SK-N-SH (cell line): ENCODE results near the gene PHKB. TPM values are rescaled to one million over a fixed set of nuclear protein-coding genes. Genes with fewer than 3 reads are reported as not detected.
A peak's percentile ranks its signal among the peaks of the same experiment; 100 is the strongest.

Experiments used
- CTCF ChIA-PET: fragments of 300-600, 350-600 bp; formaldehyde crosslinking; extraction: SDS; loops from one replicate; lab custom pipeline; 2021; lab: Yijun Ruan, JAX
- POLR2A ChIA-PET: fragments of 350-600 bp; sonication (Branson Sonifier 250); formaldehyde crosslinking; extraction: SDS; loops from one replicate; lab custom pipeline; 2020; ENCODE audit warnings: antibody characterized with exemption, inconsistent platforms; lab: Yijun Ruan, JAX
- DNase-seq: peaks from one replicate; pipeline ENCODE4 v3.0.0; 2012
- H2AFZ ChIP-seq: fragments of 200-600 bp; sonication (generic); 2 replicates; pipeline ENCODE4 v1.8.1; 2016; ENCODE audit warnings: antibody characterized with exemption, mild to moderate bottlenecking, low read depth
- H3F3A ChIP-seq: fragments of 200-600 bp; sonication (generic); replicated peaks from 2 replicates; pipeline ENCODE3; 2016; ENCODE audit warnings: antibody characterized with exemption, mild to moderate bottlenecking; ENCODE audit not compliant: insufficient read depth
- H3K27ac ChIP-seq, 2 experiments: fragments of 200-500 bp in 1 of 2; fragments of 200-600 bp in 1 of 2; sonication (Bioruptor generic) in 1 of 2; sonication (generic), shearing (Covaris generic) in 1 of 2; 2 replicates each; pipeline versions ENCODE4 v1.5.1 to v1.6.1; 2014 to 2016; ENCODE audit warnings: low read depth in 2 of 2, inconsistent platforms in 1 of 2, low read length in 1 of 2, mild to moderate bottlenecking in 1 of 2, mixed read lengths in 1 of 2
- H3K27me3 ChIP-seq: fragments of 200-600 bp; sonication (generic), shearing (Covaris generic); 2 replicates; pipeline ENCODE4 v1.6.1; 2016; ENCODE audit warnings: mixed run types; ENCODE audit not compliant: insufficient read depth
- H3K36me3 ChIP-seq, 2 experiments: fragments of 200-500 bp in 1 of 2; fragments of 200-600 bp in 1 of 2; sonication (Bioruptor generic) in 1 of 2; sonication (generic) in 1 of 2; replicated peaks in 1 of 2; 2 replicates each; pipeline versions ENCODE3 to v1.5.1; 2014 to 2016; ENCODE audit warnings: low read length in 1 of 2, mild to moderate bottlenecking in 1 of 2; ENCODE audit not compliant: insufficient read depth in 2 of 2, control insufficient read depth in 1 of 2
- H3K4me1 ChIP-seq, 2 experiments: fragments of 200-500 bp in 1 of 2; fragments of 200-600 bp in 1 of 2; sonication (Bioruptor generic) in 1 of 2; sonication (generic), shearing (Covaris generic) in 1 of 2; 2 replicates each; pipeline versions ENCODE4 v1.5.1 to v1.6.1; 2014 to 2016; ENCODE audit warnings: low read depth in 1 of 2, low read length in 1 of 2, mixed run types in 1 of 2; ENCODE audit not compliant: insufficient read depth in 2 of 2, control insufficient read depth in 1 of 2
- H3K4me2 ChIP-seq: fragments of 200-600 bp; sonication (generic), shearing (Covaris generic); 2 replicates; pipeline ENCODE4 v1.6.1; 2017; ENCODE audit warnings: mixed run types
- H3K4me3 ChIP-seq, 2 experiments: fragments of 200-500 bp in 1 of 2; fragments of 200-600 bp in 1 of 2; sonication (Bioruptor generic) in 1 of 2; sonication (generic), shearing (Covaris generic) in 1 of 2; 2 replicates each; pipeline versions ENCODE4 v1.5.1 to v1.8.1; 2014 to 2016; ENCODE audit warnings: low read depth in 2 of 2, inconsistent platforms in 1 of 2, low read length in 1 of 2, mild to moderate bottlenecking in 1 of 2, mixed read lengths in 1 of 2, moderate library complexity in 1 of 2
- H3K79me2 ChIP-seq: fragments of 200-600 bp; sonication (generic); 2 replicates; pipeline ENCODE4 v1.8.1; 2017; ENCODE audit warnings: mild to moderate bottlenecking; ENCODE audit not compliant: insufficient read depth
- H3K9ac ChIP-seq: fragments of 200-600 bp; sonication (generic); 2 replicates; pipeline ENCODE4 v1.6.1; 2017; ENCODE audit warnings: mixed run types
- H3K9me2 ChIP-seq: fragments of 200-600 bp; sonication (generic); 2 replicates; pipeline ENCODE4 v1.6.1; 2017; ENCODE audit warnings: mixed run types
- H3K9me3 ChIP-seq: fragments of 200-600 bp; sonication (generic); 2 replicates; pipeline ENCODE4 v1.6.1; 2017; ENCODE audit warnings: mixed run types, mild to moderate bottlenecking, moderate library complexity
- H4K20me1 ChIP-seq: fragments of 200-600 bp; sonication (generic); 2 replicates; pipeline ENCODE4 v1.6.1; 2017; ENCODE audit warnings: mild to moderate bottlenecking, mixed run types; ENCODE audit not compliant: insufficient read depth
- GATA2 ChIP-seq: sonication (generic); formaldehyde crosslinking; IDR thresholded peaks from 2 replicates; pipeline ENCODE4 v1.5.0; 2020; ENCODE audit warnings: mild to moderate bottlenecking, missing genetic modification reagents
- JUND ChIP-seq: IDR thresholded peaks from 2 replicates; pipeline ENCODE4 v1.4.0; 2012
- RAD21 ChIP-seq: IDR thresholded peaks from 2 replicates; pipeline ENCODE4 v1.6.1; 2012; ENCODE audit warnings: mild to moderate bottlenecking, low read length
- RCOR1 ChIP-seq: fragments of 150-350 bp; IDR thresholded peaks from 2 replicates; pipeline ENCODE4 v1.6.1; 2017; ENCODE audit warnings: antibody characterized with exemption, low read length
- RFX5 ChIP-seq: IDR thresholded peaks from 2 replicates; pipeline ENCODE4 v1.6.1; 2012; ENCODE audit warnings: mild to moderate bottlenecking, improper control_type of control experiment, low read length
- SMC3 ChIP-seq: IDR thresholded peaks from 2 replicates; pipeline ENCODE4 v1.6.1; 2012; ENCODE audit warnings: low read depth, low read length, improper control_type of control experiment
- TAF1 ChIP-seq: IDR thresholded peaks from 2 replicates; pipeline ENCODE4 v1.6.1; 2012; ENCODE audit warnings: low read depth, mild to moderate bottlenecking, low read length, moderate library complexity, borderline replicate concordance
- YY1 ChIP-seq: IDR thresholded peaks from 2 replicates; pipeline ENCODE4 v1.4.0; 2012; ENCODE audit warnings: low read depth, mild to moderate bottlenecking
- WGBS: methylation state at CpG from one replicate; pipeline ENCODE4 v1.1.6; 2017; ENCODE audit warnings: low lambda C conversion rate; 5-methylcytosine and 5-hydroxymethylcytosine counted together
- polyA plus RNA-seq, 3 experiments: library from polyadenylated mRNA; depleted of rRNA; stranded (reverse); fragments of >200 nt; gene quantifications; 2 replicates each; pipeline ENCODE4 v1.2.3, GENCODE V29; 2012
- TF ChIP-seq, protein P1 (sequence below): IDR thresholded peaks from 2 replicates; pipeline ENCODE4 v1.4.0; 2012; ENCODE audit warnings: low read depth
- TF ChIP-seq, protein P2 (sequence below): IDR thresholded peaks from 2 replicates; pipeline ENCODE4 v1.4.0; 2012; ENCODE audit warnings: low read depth, borderline replicate concordance
- TF ChIP-seq, protein P3 (sequence below): fragments of 150-350 bp; IDR thresholded peaks from 2 replicates; pipeline ENCODE4 v1.6.1; 2016; ENCODE audit warnings: mild to moderate bottlenecking, low read depth, low read length
- TF ChIP-seq, protein P4 (sequence below): fragments of 150-350 bp; IDR thresholded peaks from 2 replicates; pipeline ENCODE4 v1.6.1; 2017; ENCODE audit warnings: antibody characterized with exemption, low read length, low read depth, borderline replicate concordance

PHKB gene
- polyA plus RNA-seq, 1 of the 3 experiments (the other 2 are of a cell fraction), result 20.8 TPM

DNA sequence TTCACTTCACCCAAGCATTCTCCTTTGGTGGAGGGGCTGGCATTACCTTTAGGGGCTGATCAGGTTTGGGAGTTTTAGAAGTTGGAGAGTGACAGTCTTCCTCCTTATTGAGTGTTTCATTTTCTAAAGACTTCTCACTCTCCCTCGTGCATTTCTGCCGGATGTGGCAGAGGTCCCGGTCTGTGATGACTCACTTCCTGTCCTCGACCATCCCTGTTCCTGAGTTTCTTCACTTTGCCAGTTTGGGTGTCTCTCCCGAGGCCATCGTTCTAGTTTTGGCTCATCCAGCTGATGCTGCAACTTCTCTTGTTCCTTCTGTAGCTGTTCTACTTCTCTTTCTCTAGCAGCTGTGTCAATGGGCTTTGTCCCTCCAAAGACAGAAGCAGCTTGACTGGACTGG lies 104.3 kb downstream of the PHKB start:
- peaks cover 0 to 5% of the 10 kb centered on the region in 2 experiments for H3K36me3 ChIP-seq
- no peaks in the 10 kb centered on the region for H3K9me2 ChIP-seq
- CTCF ChIA-PET, result no interaction called here
- H3K9ac ChIP-seq, result no peak overlapping the region
- H3K4me1 ChIP-seq, result no peaks in the 10 kb centered on the region
- H3F3A ChIP-seq, result no peaks in the 10 kb centered on the region
- H3K79me2 ChIP-seq, result no peaks in the 10 kb centered on the region
- H3K4me3 ChIP-seq, result no peak overlapping the region
- 47% methylated on average over 6 of the region's 6 CpGs for WGBS
- DNase-seq, result no peak
- TF ChIP-seq, protein P1, sequence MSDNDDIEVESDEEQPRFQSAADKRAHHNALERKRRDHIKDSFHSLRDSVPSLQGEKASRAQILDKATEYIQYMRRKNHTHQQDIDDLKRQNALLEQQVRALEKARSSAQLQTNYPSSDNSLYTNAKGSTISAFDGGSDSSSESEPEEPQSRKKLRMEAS, result peak; percentile 27; the same call in 1 of the 2 replicates
- TF ChIP-seq, protein P2, sequence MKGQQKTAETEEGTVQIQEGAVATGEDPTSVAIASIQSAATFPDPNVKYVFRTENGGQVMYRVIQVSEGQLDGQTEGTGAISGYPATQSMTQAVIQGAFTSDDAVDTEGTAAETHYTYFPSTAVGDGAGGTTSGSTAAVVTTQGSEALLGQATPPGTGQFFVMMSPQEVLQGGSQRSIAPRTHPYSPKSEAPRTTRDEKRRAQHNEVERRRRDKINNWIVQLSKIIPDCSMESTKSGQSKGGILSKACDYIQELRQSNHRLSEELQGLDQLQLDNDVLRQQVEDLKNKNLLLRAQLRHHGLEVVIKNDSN, result no peak
- TF ChIP-seq, protein P3, sequence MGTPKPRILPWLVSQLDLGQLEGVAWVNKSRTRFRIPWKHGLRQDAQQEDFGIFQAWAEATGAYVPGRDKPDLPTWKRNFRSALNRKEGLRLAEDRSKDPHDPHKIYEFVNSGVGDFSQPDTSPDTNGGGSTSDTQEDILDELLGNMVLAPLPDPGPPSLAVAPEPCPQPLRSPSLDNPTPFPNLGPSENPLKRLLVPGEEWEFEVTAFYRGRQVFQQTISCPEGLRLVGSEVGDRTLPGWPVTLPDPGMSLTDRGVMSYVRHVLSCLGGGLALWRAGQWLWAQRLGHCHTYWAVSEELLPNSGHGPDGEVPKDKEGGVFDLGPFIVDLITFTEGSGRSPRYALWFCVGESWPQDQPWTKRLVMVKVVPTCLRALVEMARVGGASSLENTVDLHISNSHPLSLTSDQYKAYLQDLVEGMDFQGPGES, result no peak
- TF ChIP-seq JUND, result 0 out of 2 replicates have a peak, but pooled peaks have one; percentile 11
- no peaks in the 10 kb centered on the region for H3K27me3 ChIP-seq
- no peak overlapping the region for H2AFZ ChIP-seq
- POLR2A ChIA-PET, result no interaction called here
- no peaks in the 10 kb centered on the region for H3K9me3 ChIP-seq
- H4K20me1 ChIP-seq, result no peaks in the 10 kb centered on the region
- H3K4me2 ChIP-seq, result peak overlapping the region; percentile 44; the same call in 1 of the 2 replicates
- no peak overlapping the region for H3K27ac ChIP-seq

DNA sequence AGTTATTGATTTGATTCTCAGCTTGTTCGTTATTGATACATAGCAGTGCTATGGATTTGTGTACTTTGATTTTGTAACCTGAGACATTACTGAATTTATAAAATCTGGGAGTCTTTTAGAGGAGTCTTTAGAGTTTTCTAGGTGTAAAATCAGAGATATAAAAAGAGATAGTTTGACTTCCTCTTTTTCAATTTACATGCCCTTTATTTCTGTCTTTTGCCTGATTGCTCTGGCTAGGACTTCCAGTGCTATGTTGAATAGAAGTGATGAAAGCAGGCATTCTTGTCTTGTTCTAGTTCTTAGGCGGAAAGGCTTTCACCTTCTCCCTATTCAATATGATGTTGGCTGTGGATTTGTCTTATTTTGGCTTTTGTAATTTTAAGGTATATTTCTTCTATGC lies 106.2 kb downstream of the PHKB start:
- Histone ChIP-seq H2AFZ (no peak overlapping the region), H3K9me2 (no peaks in the 10 kb centered on the region), H4K20me1 (no peaks in the 10 kb centered on the region), H3K27me3 (no peaks in the 10 kb centered on the region), H3K4me3 (no peak overlapping the region), H3K9me3 (no peaks in the 10 kb centered on the region), H3K4me1 (no peaks in the 10 kb centered on the region), H3K9ac (no peak overlapping the region), H3F3A (no peaks in the 10 kb centered on the region), H3K36me3 (peaks cover 0 to 5% of the 10 kb centered on the region in 2 experiments), H3K4me2 (no peak overlapping the region), H3K79me2 (no peaks in the 10 kb centered on the region), H3K27ac (no peak overlapping the region)
- ChIA-PET CTCF (no interaction called here), POLR2A (no interaction called here)
- WGBS, result 92% methylated on average over 2 of the region's 2 CpGs
- no peak for DNase-seq
- TF ChIP-seq, protein P4, sequence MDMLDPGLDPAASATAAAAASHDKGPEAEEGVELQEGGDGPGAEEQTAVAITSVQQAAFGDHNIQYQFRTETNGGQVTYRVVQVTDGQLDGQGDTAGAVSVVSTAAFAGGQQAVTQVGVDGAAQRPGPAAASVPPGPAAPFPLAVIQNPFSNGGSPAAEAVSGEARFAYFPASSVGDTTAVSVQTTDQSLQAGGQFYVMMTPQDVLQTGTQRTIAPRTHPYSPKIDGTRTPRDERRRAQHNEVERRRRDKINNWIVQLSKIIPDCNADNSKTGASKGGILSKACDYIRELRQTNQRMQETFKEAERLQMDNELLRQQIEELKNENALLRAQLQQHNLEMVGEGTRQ, result no peak
- no peak for TF ChIP-seq YY1
- TF ChIP-seq RAD21, result no peak
- TF ChIP-seq GATA2 (CRISPR knock-in tag), result no peak
- no peak for TF ChIP-seq SMC3
- TF ChIP-seq RCOR1, result no peak
- no peak for TF ChIP-seq RFX5
- no peak for TF ChIP-seq TAF1
